Measurements from ENCODE around the gene MINDY1.

Gene MINDY1

DNA sequence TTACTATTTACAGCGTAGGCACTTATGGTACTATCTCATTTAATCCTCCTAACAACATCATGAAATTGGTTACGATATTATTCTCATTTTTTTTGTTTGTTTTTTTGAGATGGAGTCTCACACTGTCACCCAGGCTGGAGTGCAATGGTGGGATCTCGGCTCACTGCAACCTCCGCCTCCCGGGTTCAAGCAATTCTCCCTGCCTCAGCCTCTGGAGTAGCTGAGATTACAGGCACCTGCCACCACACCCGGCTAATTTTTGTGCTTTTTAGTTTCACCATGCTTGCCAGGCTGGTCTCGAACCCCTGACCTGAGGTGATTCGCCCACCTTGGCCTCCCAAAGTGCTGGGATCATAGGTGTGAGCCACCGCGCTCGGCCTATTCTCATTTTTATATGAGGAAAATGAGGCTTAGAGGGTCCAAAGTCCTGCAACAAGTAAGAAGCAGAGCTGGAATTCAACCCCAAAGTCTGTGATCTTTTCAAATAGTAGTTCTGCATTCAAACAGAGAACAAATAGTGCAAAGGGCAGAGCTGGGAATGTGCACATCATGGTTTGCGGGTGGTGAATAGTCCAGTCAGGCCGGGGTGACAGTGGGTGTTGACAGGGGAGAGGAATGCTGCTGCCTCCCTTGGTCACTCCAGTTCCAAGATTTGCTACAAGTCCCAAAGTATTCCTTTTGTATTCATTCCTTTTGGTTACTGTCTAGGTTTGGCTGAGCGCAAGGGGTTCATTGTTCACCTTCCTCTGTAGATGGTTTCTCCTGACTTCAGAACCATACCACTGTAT, 6.2 kb upstream of the MINDY1 start:
- no peak for DNase-seq (ENCODE audit: extremely low read depth, low read depth)
- H3K4me3 ChIP-seq (replicated peaks; ENCODE audit: low read depth, low read length) = no peak overlapping the region
- TF ChIP-seq, protein P1, sequence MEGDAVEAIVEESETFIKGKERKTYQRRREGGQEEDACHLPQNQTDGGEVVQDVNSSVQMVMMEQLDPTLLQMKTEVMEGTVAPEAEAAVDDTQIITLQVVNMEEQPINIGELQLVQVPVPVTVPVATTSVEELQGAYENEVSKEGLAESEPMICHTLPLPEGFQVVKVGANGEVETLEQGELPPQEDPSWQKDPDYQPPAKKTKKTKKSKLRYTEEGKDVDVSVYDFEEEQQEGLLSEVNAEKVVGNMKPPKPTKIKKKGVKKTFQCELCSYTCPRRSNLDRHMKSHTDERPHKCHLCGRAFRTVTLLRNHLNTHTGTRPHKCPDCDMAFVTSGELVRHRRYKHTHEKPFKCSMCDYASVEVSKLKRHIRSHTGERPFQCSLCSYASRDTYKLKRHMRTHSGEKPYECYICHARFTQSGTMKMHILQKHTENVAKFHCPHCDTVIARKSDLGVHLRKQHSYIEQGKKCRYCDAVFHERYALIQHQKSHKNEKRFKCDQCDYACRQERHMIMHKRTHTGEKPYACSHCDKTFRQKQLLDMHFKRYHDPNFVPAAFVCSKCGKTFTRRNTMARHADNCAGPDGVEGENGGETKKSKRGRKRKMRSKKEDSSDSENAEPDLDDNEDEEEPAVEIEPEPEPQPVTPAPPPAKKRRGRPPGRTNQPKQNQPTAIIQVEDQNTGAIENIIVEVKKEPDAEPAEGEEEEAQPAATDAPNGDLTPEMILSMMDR (IDR thresholded peaks at IDR 0.05; ENCODE audit: low read depth, low read length, missing control alignments) = no peak

DNA sequence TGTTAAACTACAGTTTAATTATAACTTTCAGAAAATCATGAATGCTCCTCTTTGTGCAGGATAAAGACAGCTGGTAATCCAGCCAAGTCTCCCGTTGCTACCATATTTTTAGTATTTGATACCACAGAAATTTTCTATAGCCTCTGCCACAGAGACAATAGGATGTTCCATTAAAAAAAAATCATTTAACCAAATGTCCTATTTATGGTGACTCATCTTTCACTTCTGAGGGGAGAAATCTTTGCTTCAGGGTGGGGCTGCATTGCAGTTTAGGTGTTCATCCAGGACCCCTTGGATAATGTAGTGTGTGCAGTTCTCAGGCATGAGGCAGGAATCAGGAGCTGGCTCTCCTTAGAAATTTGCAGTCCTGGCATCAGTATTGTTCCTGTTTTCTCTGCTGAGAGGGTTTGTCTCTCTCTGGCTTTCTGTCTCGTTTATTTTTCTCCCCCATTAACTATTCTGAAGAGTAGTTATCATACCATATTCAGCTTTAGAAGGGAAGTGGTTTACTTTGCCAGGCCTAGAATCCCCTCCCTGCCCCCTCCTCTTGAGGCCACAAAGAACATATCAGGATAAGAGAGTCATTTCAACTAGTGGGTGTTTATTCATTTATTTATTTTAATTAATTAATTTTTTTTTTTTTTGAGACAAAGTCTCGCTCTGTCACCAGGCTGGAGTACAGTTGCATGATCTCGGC, 4.6 kb upstream of the MINDY1 start:
- TF ChIP-seq, protein P1 (IDR thresholded peaks at IDR 0.05; ENCODE audit: low read depth, low read length, missing control alignments) = no peak
- DNase-seq (ENCODE audit: extremely low read depth, low read depth) = no peak
- no peak overlapping the region for H3K4me3 ChIP-seq (replicated peaks; ENCODE audit: low read depth, low read length)

DNA sequence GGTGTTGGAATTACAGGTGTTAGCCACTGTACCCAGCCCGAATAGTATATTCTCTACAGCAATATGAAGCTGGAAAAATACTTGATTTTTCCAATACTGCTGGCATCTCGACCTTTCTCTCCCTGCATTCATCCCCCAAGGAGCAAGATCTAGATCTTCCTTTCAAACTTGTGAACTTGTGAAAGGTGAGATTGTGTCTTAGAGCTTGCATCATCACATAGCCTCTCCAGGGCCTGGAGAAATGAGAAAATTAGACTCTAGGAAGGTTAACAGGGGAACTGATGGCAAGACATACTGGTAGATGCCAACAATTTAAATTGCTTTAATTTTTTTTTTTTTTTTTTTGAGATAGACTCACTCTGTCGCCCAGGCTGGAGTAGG, 3.6 kb upstream of the MINDY1 start:
- DNase-seq (ENCODE audit: extremely low read depth, low read depth) = no peak
- TF ChIP-seq, protein P1 (IDR thresholded peaks at IDR 0.05; ENCODE audit: low read depth, low read length, missing control alignments) = no peak
- no peak overlapping the region for H3K4me3 ChIP-seq (replicated peaks; ENCODE audit: low read depth, low read length)

DNA sequence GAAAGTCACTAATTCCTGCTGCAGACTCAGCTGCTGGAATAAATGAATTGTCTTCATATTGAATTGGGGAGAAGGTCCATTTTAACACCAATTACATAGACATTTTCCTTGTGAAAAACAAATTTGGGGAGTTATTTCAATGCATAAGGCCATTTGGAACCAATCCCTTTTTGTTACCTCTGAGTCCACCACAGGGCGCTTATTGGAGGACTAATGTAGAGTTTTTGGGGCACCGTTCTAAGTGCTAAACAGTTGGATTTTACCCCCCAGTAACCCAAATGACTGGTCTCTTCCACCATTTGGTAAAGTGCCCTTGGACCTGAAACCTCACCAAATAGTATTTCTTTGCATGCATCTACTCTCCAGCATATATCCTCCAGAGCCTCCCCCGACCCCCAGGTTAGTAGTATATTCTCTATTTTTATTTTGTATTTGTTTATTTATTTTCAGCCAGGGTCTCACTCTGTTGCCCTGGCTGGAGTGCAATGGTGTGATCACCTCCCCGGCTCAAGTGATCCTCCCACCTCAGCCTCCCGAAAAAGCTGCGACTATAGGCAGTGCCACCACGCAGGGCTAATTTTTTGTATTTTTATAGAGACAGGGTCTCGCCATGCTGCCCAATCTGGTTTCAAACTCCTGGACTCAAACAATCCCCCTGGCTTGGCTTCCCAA, 3.1 kb upstream of the MINDY1 start:
- H3K4me3 ChIP-seq (replicated peaks; ENCODE audit: low read depth, low read length) = peak overlapping the region; percentile 91; the same call in 1 of the 2 replicates

DNA sequence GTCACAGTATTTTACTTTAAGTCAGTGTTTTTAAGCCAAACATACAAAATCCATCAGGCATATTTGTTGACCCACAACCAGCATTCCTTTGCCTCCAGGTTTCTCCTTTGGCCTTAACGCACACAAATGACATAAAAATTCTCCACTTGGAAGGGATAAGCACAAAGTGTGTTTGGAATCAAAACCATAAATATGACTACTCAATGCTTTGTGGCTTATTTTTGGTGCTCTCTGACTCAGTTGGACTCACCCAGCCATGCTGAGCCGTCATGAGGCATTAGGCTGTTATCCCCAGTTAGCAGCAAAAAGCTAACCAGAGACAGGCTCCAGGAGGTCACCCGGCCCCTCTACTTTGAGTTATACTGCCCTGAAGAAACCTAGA, 2.5 kb upstream of the MINDY1 start:
- TF ChIP-seq, protein P1 (IDR thresholded peaks at IDR 0.05; ENCODE audit: low read depth, low read length, missing control alignments) = no peak
- peak overlapping the region; percentile 91 for H3K4me3 ChIP-seq (replicated peaks; ENCODE audit: low read depth, low read length)
- DNase-seq (ENCODE audit: extremely low read depth, low read depth) = no peak

More for the DNA sequence above, 3.1 kb upstream of the MINDY1 start:
- DNase-seq (ENCODE audit: extremely low read depth, low read depth) = no peak
- TF ChIP-seq, protein P1 (IDR thresholded peaks at IDR 0.05; ENCODE audit: low read depth, low read length, missing control alignments) = no peak

DNA sequence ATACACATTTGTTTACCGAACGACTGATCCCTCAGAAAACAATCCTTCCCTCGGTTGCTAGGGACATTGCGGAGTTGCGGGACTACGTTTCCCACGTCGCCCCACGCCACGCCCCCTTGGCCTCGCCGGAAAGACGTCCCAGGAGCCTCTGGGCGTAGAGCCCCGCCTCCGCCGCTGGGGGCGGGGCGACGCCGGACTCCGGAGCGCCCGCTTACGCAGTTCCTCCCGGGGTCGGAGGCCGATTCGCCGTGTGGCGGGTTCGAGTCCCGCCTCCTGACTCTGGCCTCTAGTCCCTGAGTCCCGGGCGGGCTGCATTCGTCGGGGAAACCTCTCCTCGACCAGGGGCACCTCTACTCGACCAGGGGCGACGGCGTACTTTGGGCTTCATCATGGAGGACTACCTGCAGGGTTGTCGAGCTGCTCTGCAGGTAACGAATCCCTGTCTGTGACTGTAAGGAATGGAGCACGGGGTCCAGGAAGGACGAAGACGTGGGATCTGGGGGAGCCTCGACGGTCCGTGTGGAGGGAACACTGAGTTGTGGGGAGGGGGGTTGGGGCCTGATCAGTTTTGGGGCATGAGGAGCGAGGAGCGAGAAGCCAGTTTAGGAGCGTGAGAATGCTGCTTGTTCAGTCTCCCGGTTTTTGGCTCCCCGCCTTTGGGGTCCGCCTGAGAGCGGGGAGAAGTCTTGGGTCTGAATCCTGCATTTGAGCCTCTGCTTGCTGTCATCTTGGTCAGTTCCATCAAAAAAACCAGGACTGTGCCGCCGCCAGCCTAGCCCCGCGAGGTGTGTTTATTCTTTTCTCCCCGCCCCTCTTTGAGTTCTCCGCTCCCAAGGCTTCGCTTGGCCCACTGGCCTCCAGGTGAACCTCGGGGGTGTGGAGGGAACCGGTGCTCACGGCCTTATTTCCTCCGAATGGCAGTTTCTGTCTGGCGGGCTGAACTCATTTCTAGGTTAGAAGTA, 1.8 kb upstream of the MINDY1 start, which contains the start of gene PRUNE1:
Gene PRUNE1 (plus strand): TSS at position 206 of the 962 bp plus-strand sequence. CDS start 184 bp downstream, at position 390.
- peak; percentile 91 for DNase-seq (ENCODE audit: extremely low read depth, low read depth)
- peak within 1 kb of the TSS; percentile 91 for H3K4me3 ChIP-seq (replicated peaks; ENCODE audit: low read depth, low read length)
- TF ChIP-seq, protein P1 (IDR thresholded peaks at IDR 0.05; ENCODE audit: low read depth, low read length, missing control alignments) = no peak

All from HFF-Myc (cell line).